NT2/D1 (cell line): ENCODE measurements around the gene UQCRHL.

Experiments used
- DNase-seq: peaks from one replicate; pipeline ENCODE4 v3.0.0-alpha.2; 2011; ENCODE audit warnings: low read depth, low spot score
- H3K27me3 ChIP-seq: 2 replicates; pipeline ENCODE4 v1.6.0; 2011; ENCODE audit warnings: mild to moderate bottlenecking; ENCODE audit not compliant: insufficient read length, insufficient read depth
- H3K36me3 ChIP-seq: 2 replicates; pipeline ENCODE4 v1.6.1; 2011; ENCODE audit warnings: mild to moderate bottlenecking, low read length, mixed read lengths; ENCODE audit not compliant: insufficient read depth, insufficient read length
- H3K4me1 ChIP-seq: 2 replicates; pipeline ENCODE4 v1.5.1; 2011; ENCODE audit not compliant: insufficient read depth, insufficient read length
- H3K4me3 ChIP-seq: 2 replicates; pipeline ENCODE4 v1.5.1; 2011; ENCODE audit warnings: low read depth; ENCODE audit not compliant: insufficient read length
- H3K9ac ChIP-seq: 2 replicates; pipeline ENCODE4 v1.6.0; 2011; ENCODE audit warnings: low read depth; ENCODE audit not compliant: insufficient read length
- H3K9me3 ChIP-seq: 2 replicates; pipeline ENCODE4 v1.5.1; 2011; ENCODE audit warnings: mild to moderate bottlenecking, low read length; ENCODE audit not compliant: insufficient read depth
- SUZ12 ChIP-seq: IDR thresholded peaks from 2 replicates; pipeline ENCODE4 v1.6.1; 2011; ENCODE audit not compliant: insufficient read length, insufficient read depth; ENCODE audit errors: extremely low read depth
- YY1 ChIP-seq: IDR thresholded peaks from 2 replicates; pipeline ENCODE4 v1.6.1; 2011; ENCODE audit not compliant: insufficient read length, insufficient read depth
- ZNF274 ChIP-seq: IDR thresholded peaks from 2 replicates; pipeline ENCODE4 v1.6.1; 2011; ENCODE audit warnings: mild to moderate bottlenecking, low read depth, low read length

The UQCRHL gene

DNA sequence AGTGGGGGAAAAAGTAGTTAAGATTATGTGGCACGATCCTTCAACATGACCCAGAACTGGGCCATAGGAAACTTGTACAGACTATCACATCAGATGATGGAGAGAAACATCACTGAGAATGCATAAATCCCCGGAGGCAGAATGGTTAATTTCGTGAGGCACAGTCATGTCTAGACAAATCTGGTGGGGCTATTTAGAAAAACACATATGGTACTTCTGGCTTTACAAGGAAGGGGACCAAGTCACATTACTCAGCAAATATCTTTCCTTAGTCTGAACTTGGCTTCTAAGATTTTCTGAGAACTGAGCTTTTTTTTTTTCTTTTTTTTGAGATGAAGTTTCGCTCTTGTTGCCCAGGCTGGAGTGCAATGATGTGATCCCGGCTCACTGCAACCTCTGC, 9.2 kb upstream of the UQCRHL start:
- Histone ChIP-seq H3K9me3 (no peaks in the 10 kb centered on the region), H3K4me1 (no peaks in the 10 kb centered on the region), H3K9ac (no peak overlapping the region), H3K27me3 (no peaks in the 10 kb centered on the region), H3K36me3 (no peaks in the 10 kb centered on the region), H3K4me3 (no peak overlapping the region)
- TF ChIP-seq SUZ12 = no peak
- no peak for TF ChIP-seq YY1
- no peak for TF ChIP-seq ZNF274
- no peak for DNase-seq

DNA sequence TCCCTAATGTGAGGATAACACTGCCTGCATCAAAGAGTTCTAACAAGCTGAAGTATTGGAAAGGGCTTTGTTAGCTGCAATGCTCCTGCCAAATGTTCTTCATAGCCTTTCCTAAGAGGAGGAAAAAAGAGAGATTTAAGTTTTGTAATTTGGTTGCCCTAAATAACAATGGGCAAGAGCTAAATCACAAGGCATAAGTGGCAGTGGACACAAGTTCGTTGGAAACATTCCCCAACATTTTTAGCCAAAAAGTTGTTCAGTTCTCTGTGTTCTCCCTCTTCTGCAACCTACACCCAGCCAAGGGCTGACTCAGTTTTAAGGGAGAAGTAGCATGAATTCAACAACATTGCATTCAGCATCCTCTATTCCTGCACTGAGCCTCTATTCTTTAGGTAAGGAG, 2.6 kb upstream of the UQCRHL start:
- Histone ChIP-seq H3K9ac (no peak overlapping the region), H3K9me3 (no peaks in the 10 kb centered on the region), H3K27me3 (no peaks in the 10 kb centered on the region), H3K36me3 (no peaks in the 10 kb centered on the region), H3K4me3 (no peak overlapping the region), H3K4me1 (no peaks in the 10 kb centered on the region)
- TF ChIP-seq YY1 (no peak), SUZ12 (no peak), ZNF274 (no peak)
- no peak for DNase-seq

DNA sequence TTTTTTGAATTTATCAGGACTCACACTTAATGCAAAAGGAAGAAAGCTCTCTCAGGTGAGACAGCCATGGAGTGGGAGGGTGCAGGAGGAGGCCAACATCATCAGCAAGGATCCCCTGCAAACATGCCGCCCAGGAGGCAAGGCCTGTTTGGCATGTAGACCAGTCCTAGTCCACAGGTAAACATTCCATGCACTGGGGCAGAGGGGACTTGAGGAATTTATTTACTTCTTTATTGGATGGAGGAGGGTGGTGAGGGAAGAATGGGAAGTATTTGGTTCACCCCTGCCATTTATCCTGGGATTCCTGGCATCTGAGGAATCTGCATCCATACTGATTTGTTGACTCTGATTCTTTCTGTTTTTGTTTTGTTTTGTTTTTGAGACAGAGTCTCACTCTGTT, 1.5 kb upstream of the UQCRHL start:
- no peak overlapping the region for H3K9ac ChIP-seq
- no peaks in the 10 kb centered on the region for H3K36me3 ChIP-seq
- no peak overlapping the region for H3K4me3 ChIP-seq
- no peak for DNase-seq
- no peaks in the 10 kb centered on the region for H3K4me1 ChIP-seq
- H3K9me3 ChIP-seq = no peaks in the 10 kb centered on the region
- TF ChIP-seq ZNF274 (no peak), YY1 (no peak), SUZ12 (no peak)
- no peaks in the 10 kb centered on the region for H3K27me3 ChIP-seq

DNA sequence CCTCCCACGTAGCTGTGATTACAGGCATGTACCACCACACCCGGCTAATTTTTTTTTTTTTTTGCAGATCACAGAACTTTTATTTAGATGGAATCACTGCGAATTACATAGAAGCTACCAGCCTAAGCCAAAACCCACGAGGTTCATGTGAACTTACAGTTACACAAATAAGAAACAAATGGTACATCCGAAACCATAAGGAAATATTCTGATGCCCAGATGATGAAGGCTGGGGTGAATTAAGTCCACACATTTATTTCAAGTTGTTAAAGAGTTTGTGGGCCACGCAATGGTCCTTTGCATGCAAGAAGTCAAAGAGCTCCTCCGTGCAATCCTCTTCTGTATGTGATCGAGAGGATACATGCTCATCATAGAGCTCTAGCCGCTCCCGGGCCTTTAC, 328 bp downstream of the UQCRHL start:
- Histone ChIP-seq H3K27me3 (no peaks in the 10 kb centered on the region), H3K4me3 (no peak overlapping the region), H3K9ac (no peak overlapping the region), H3K4me1 (no peaks in the 10 kb centered on the region), H3K9me3 (no peaks in the 10 kb centered on the region), H3K36me3 (no peaks in the 10 kb centered on the region)
- no peak for DNase-seq
- TF ChIP-seq YY1 = no peak
- no peak for TF ChIP-seq ZNF274
- TF ChIP-seq SUZ12 = no peak

GRCh38 chr1:15804060-15804459, 3.4 kb downstream of the UQCRHL start:
- H3K9ac ChIP-seq = no peak overlapping the region
- peaks cover 8% of the 10 kb centered on the region for H3K4me1 ChIP-seq
- no peak for DNase-seq
- no peak overlapping the region for H3K4me3 ChIP-seq
- H3K27me3 ChIP-seq = no peaks in the 10 kb centered on the region
- H3K36me3 ChIP-seq = no peaks in the 10 kb centered on the region
- no peak for TF ChIP-seq YY1
- no peak for TF ChIP-seq ZNF274
- TF ChIP-seq SUZ12 = no peak
- no peaks in the 10 kb centered on the region for H3K9me3 ChIP-seq

- no peaks in the 10 kb centered on the region for H3K9me3 ChIP-seq
- no peak for DNase-seq
- TF ChIP-seq ZNF274 (no peak), SUZ12 (no peak), YY1 (no peak)
- no peaks in the 10 kb centered on the region for H3K36me3 ChIP-seq
- H3K27me3 ChIP-seq = no peaks in the 10 kb centered on the region
- H3K4me3 ChIP-seq = no peak overlapping the region
- peaks cover 8% of the 10 kb centered on the region for H3K4me1 ChIP-seq
- no peak overlapping the region for H3K9ac ChIP-seq
These were observed 4.1 kb downstream of the UQCRHL start for GRCh38 chr1:15803380-15803779.

- TF ChIP-seq ZNF274 (no peak), YY1 (no peak)
- H3K36me3 ChIP-seq = no peaks in the 10 kb centered on the region
- no peaks in the 10 kb centered on the region for H3K27me3 ChIP-seq
- H3K9ac ChIP-seq = no peak overlapping the region
- no peak for DNase-seq
- H3K4me1 ChIP-seq = peaks cover 8% of the 10 kb centered on the region
- H3K9me3 ChIP-seq = no peaks in the 10 kb centered on the region
- no peak overlapping the region for H3K4me3 ChIP-seq
These were observed 5.0 kb downstream of the UQCRHL start for GRCh38 chr1:15802234-15802965.
